K562 (cell line): ENCODE measurements around the gene PRPSAP1. TPM values are rescaled to one million over a fixed set of nuclear protein-coding genes. Genes with fewer than 3 reads are reported as not detected.

ENCODE experiments used
- BRF1 ChIP-seq: IDR thresholded peaks from 3 replicates; pipeline ENCODE4 v1.6.1; 2011; ENCODE audit warnings: borderline replicate concordance, mild to moderate bottlenecking; ENCODE audit not compliant: insufficient read length; ENCODE audit errors: extremely low read depth
- CBX8 ChIP-seq: fragments of 200-600 bp; sonication (generic); IDR thresholded peaks from 2 replicates; pipeline ENCODE4 v1.6.1; 2012; ENCODE audit warnings: borderline replicate concordance, mixed run types, low read depth, mild to moderate bottlenecking, moderate library complexity, mixed read lengths, low read length, control low read depth, inconsistent platforms; ENCODE audit not compliant: poor library complexity, severe bottlenecking; ENCODE audit errors: extremely low read depth
- ESRRB ChIP-seq: fragments of 250-450 bp; sonication (Bioruptor Pico); IDR thresholded peaks from 2 replicates; pipeline ENCODE4 v1.5.0; 2020; ENCODE audit warnings: mild to moderate bottlenecking, moderate library complexity, borderline replicate concordance
- FOSL1 ChIP-seq: fragments of 200-800 bp; sonication (Bioruptor generic); conservative IDR thresholded peaks from 2 replicates; pipeline ENCODE4 v1.6.1; 2016; ENCODE audit warnings: missing genetic modification characterization, missing compliant biosample characterization
- GTF2F1 ChIP-seq: IDR thresholded peaks from 2 replicates; pipeline ENCODE4 v1.6.1; 2011; ENCODE audit warnings: low read depth, low read length, improper control_type of control experiment
- HEY1 ChIP-seq: fragments of 250-450 bp; sonication (Bioruptor Pico); IDR thresholded peaks from 2 replicates; pipeline ENCODE4 v1.5.0; 2020; ENCODE audit warnings: mild to moderate bottlenecking, moderate library complexity, borderline replicate concordance
- ILK ChIP-seq: fragments of 450-650 bp; IDR thresholded peaks from 2 replicates; pipeline ENCODE4 v1.6.1; 2016; ENCODE audit warnings: missing genetic modification characterization, low read depth, mild to moderate bottlenecking, missing compliant biosample characterization, moderate library complexity, borderline replicate concordance
- KHSRP ChIP-seq: fragments of 450-650 bp; IDR thresholded peaks from 2 replicates; pipeline ENCODE4 v1.6.1; 2017
- MCM2 ChIP-seq: fragments of 450-650 bp; IDR thresholded peaks from 2 replicates; pipeline ENCODE4 v1.6.1; 2017; ENCODE audit warnings: low read depth, mild to moderate bottlenecking
- MCM7 ChIP-seq, 2 experiments: fragments of 450-650 bp; IDR thresholded peaks; 2 replicates each; pipeline ENCODE4 v1.6.1; 2016 to 2018
- POLR2AphosphoS2 ChIP-seq: IDR thresholded peaks from 2 replicates; pipeline ENCODE4 v1.6.1; 2012; ENCODE audit warnings: low read length, improper control_type of control experiment
- POLR2G ChIP-seq: fragments of 200-400 bp; formaldehyde crosslinking; IDR thresholded peaks from 2 replicates; pipeline ENCODE4 v1.6.1; 2017; ENCODE audit warnings: low read depth, mild to moderate bottlenecking, antibody characterized with exemption, low read length, moderate library complexity
- RBM14 ChIP-seq: fragments of 200-400 bp; formaldehyde crosslinking; IDR thresholded peaks from 2 replicates; pipeline ENCODE4 v1.6.1; 2018; ENCODE audit warnings: low read depth, mild to moderate bottlenecking, low read length, moderate library complexity, borderline replicate concordance; ENCODE audit not compliant: insufficient read depth
- SMC3 ChIP-seq: conservative IDR thresholded peaks from 2 replicates; pipeline ENCODE4 v1.6.1; 2011; ENCODE audit warnings: low read depth, low read length, improper control_type of control experiment; ENCODE audit not compliant: insufficient read depth
- XRCC3 ChIP-seq: fragments of 450-650 bp; IDR thresholded peaks from 2 replicates; pipeline ENCODE4 v1.6.1; 2017; ENCODE audit warnings: mild to moderate bottlenecking, moderate library complexity
- ZBED1 ChIP-seq: IDR thresholded peaks from 2 replicates; pipeline ENCODE4 v1.6.1; 2014
- ZFPM2 ChIP-seq: fragments of 250-450 bp; sonication (Bioruptor Pico); IDR thresholded peaks from 2 replicates; pipeline ENCODE4 v1.5.1; 2022; ENCODE audit warnings: mild to moderate bottlenecking
- ZNF431 ChIP-seq: sonication (generic); formaldehyde crosslinking; IDR thresholded peaks from 2 replicates; pipeline ENCODE4 v1.8.0; 2022; ENCODE audit warnings: mild to moderate bottlenecking, missing genetic modification reagents
- ZNF668 ChIP-seq: fragments of 250-450 bp; sonication (Bioruptor Pico); IDR thresholded peaks from 2 replicates; pipeline ENCODE4 v1.8.0; 2022; ENCODE audit warnings: mild to moderate bottlenecking, inconsistent platforms
- polyA plus RNA-seq, 8 experiments: library from polyadenylated mRNA; depleted of rRNA in 4 of 8; stranded (reverse) in 5 of 8; unstranded in 3 of 8; fragments of >200 nt; fragmentation: Nextera tagmentation in 2 of 8; fragmentation: Illumina TruSeq in 1 of 8; extraction: Ambion mirVana in 2 of 8; extraction: Trizol in 1 of 8; gene quantifications; 2 replicates each; pipeline versions ENCODE4 v1.2.1 to v1.2.3, GENCODE V29; 2011 to 2014; ENCODE audit warnings: inconsistent platforms in 1 of 8, missing spikeins in 1 of 8
- total RNA-seq, 7 experiments: library from RNA; depleted of rRNA in 6 of 7; stranded (reverse); fragments of >200 nt in 6 of 7; fragmentation: Illumina TruSeq in 2 of 7; extraction: Trizol in 2 of 7; gene quantifications; 2 replicates each; pipeline versions ENCODE4 v1.2.1 to v1.2.3, GENCODE V29; 2011 to 2021; ENCODE audit warnings: low replicate concordance in 1 of 7
- TF ChIP-seq, protein P1 (sequence below): IDR thresholded peaks from 2 replicates; pipeline ENCODE4 v1.6.1; 2012; ENCODE audit warnings: low read depth, low read length, improper control_type of control experiment, borderline replicate concordance
- TF ChIP-seq, protein P2 (sequence below), 2 experiments: IDR thresholded peaks; 2 replicates each; pipeline ENCODE4 v1.6.1; 2012; ENCODE audit warnings: improper control_type of control experiment in 2 of 2, low read depth in 2 of 2, low read length in 2 of 2, borderline replicate concordance in 1 of 2

PRPSAP1 gene
- total and polyA plus RNA-seq, 9 of the 15 experiments (the other 6 are each of a cell fraction or from before 2014, with no cell fraction given), result 21.9 to 77.1 (median 40.8) TPM

DNA sequence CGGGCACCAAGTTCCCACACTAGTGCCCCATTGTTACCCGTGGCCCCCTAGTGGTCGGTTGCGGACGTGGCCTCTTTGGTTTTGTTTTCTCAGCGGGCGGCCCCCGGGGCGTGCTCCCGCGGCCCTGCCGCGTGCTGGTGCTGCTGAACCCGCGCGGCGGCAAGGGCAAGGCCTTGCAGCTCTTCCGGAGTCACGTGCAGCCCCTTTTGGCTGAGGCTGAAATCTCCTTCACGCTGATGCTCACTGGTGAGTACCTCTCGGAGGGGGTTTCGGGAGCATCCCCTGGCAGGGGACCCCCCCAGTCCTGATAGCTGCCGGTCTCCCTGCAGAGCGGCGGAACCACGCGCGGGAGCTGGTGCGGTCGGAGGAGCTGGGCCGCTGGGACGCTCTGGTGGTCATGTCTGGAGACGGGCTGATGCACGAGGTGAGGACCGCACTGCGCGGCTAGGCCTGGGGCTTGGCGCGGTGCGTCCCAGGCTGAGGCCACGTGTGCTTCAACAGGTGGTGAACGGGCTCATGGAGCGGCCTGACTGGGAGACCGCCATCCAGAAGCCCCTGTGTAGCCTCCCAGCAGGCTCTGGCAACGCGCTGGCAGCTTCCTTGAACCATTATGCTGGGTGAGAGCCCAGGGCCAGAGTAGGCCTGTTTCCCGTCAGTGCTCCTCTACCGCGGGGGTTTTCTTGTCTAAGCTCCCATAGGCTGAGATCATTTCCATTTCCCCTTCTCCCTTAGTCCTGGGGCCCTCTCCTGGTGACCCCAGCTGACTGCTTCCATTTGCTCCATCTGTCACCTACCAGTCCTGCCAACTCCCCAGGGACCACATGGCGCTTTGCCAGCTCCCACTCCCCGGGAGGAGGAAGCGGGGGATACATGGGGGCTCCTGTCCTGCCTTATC is 32.4 kb upstream of the PRPSAP1 start (continued):
- 0 out of 2 replicates have a peak, but pooled peaks have one; percentile 37 for TF ChIP-seq ZBED1
- 0 out of 2 replicates have a peak, but pooled peaks have one; percentile 24 for TF ChIP-seq SMC3
- TF ChIP-seq BRF1, result no peak
- TF ChIP-seq FOSL1, result no peak
- no peak for TF ChIP-seq XRCC3
- TF ChIP-seq MCM7 (IDR thresholded peaks at IDR 0.05), result no peak
- TF ChIP-seq POLR2G, result peak; percentile 74
- TF ChIP-seq ZNF668, result no peak
- TF ChIP-seq RBM14, result 0 out of 2 replicates have a peak, but pooled peaks have one; percentile 0
- no peak for TF ChIP-seq HEY1 (CRISPR knock-in tag)
- TF ChIP-seq ESRRB (CRISPR knock-in tag), result no peak
- TF ChIP-seq, protein P1, sequence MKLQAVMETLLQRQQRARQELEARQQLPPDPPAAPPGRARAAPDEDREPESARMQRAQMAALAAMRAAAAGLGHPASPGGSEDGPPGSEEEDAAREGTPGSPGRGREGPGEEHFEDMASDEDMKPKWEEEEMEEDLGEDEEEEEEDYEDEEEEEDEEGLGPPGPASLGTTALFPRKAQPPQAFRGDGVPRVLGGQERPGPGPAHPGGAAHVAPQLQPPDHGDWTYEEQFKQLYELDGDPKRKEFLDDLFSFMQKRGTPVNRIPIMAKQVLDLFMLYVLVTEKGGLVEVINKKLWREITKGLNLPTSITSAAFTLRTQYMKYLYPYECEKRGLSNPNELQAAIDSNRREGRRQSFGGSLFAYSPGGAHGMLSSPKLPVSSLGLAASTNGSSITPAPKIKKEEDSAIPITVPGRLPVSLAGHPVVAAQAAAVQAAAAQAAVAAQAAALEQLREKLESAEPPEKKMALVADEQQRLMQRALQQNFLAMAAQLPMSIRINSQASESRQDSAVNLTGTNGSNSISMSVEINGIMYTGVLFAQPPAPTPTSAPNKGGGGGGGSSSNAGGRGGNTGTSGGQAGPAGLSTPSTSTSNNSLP, result no peak
- TF ChIP-seq ZFPM2 (CRISPR knock-in tag), result no peak
- no peak for TF ChIP-seq ILK (tag)
- TF ChIP-seq GTF2F1, result no peak
- no peak for TF ChIP-seq KHSRP
- no peak for TF ChIP-seq CBX8
- no peak for TF ChIP-seq POLR2AphosphoS2
- TF ChIP-seq MCM2, result no peak
- TF ChIP-seq, protein P2, sequence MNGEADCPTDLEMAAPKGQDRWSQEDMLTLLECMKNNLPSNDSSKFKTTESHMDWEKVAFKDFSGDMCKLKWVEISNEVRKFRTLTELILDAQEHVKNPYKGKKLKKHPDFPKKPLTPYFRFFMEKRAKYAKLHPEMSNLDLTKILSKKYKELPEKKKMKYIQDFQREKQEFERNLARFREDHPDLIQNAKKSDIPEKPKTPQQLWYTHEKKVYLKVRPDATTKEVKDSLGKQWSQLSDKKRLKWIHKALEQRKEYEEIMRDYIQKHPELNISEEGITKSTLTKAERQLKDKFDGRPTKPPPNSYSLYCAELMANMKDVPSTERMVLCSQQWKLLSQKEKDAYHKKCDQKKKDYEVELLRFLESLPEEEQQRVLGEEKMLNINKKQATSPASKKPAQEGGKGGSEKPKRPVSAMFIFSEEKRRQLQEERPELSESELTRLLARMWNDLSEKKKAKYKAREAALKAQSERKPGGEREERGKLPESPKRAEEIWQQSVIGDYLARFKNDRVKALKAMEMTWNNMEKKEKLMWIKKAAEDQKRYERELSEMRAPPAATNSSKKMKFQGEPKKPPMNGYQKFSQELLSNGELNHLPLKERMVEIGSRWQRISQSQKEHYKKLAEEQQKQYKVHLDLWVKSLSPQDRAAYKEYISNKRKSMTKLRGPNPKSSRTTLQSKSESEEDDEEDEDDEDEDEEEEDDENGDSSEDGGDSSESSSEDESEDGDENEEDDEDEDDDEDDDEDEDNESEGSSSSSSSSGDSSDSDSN (IDR thresholded peaks at IDR 0.05; ENCODE audit: borderline replicate concordance in 1 of 2, low read depth in 2 of 2, low read length in 2 of 2), result peak in 1 of 2 experiments; percentile 3; a peak in 1 of 4 replicates
- peak; percentile 87 for TF ChIP-seq ZNF431 (CRISPR knock-in tag)
